ENCODE results near the gene FCRL1.

Gene FCRL1

GRCh38 chr1:157798211-157798610 lies 21.7 kb downstream of the FCRL1 start:
- no peak for DNase-seq

- no peak for DNase-seq
Observed at GRCh38 chr1:157785248-157785647, 34.7 kb downstream of the FCRL1 start.

GRCh38 chr1:157784801-157785200 lies 35.1 kb downstream of the FCRL1 start:
- DNase-seq: no peak

DNA sequence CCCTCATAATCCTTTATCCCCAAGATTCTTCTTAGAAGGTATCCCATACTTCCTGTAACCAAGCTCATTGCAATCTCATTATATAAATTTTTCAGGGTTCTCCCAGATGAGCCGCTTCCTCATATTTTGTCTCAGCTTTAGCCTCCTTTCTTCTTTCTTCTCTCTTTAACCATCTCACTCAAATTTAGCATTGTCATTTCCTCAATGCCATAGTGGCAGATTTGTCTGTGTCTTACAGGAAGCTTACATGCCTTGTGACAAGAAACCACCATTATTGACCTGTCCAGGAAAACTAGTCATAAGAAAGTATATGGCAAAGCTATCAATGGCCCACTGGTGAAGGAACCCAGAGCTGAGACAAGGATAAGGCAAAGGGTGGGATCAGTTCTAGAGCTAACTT lies 37.0 kb downstream of the FCRL1 start:
- no peak for DNase-seq

- DNase-seq: no peak
Observed at GRCh38 chr1:157781048-157781447, 38.9 kb downstream of the FCRL1 start.

- no peak for DNase-seq
Observed at GRCh38 chr1:157776971-157777391, 42.9 kb downstream of the FCRL1 start, which contains the start of gene FCRL2. Gene FCRL2 (minus strand): TSS chr1:157777132. CDS start chr1:157777073, 59 bp downstream.

DNA sequence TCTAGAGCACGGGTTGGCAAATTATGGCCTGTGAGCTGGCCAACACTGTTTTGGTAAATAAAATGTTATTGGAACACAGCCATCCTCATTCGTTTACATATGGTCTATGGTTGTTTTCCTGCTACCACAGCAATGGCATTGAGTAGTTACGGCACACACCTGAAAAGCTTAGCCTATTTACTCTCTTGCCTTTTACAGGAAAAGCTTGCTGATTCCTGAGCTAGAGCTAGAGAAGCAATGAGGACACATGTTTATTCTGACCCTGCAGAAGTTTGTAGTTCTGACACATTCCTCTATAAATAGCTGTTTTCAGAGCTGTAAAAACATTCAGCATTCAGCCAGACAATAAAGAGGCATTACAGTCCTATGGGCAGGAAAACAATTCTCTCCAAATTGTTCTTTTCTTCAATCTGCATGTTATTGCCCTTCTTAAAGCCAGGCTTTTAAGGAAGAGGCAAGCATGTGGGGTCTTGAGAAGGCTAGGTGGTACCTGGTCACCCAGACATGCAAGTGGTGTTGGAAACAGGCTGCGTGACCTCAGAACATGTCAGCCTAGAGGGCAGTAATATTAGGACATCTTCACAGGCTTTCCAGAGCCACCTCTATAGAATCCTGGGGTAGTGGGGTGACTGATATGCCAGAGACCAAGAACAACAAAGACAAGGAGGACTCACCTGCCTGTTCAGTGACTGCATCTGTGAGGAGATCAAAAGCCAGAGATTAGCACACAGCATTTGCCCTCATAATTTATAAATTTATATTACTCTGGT lies 44.6 kb downstream of the FCRL1 start:
- DNase-seq: no peak

GRCh38 chr1:157774412-157774811 lies 45.5 kb downstream of the FCRL1 start:
- no peak for DNase-seq

- DNase-seq: no peak
Observed at GRCh38 chr1:157773493-157774350, 46.2 kb downstream of the FCRL1 start.

GRCh38 chr1:157771661-157772425 lies 48.1 kb downstream of the FCRL1 start:
- DNase-seq: peak; percentile 13

- DNase-seq: no peak
Observed at GRCh38 chr1:157770442-157771043, 49.4 kb downstream of the FCRL1 start.

DNA sequence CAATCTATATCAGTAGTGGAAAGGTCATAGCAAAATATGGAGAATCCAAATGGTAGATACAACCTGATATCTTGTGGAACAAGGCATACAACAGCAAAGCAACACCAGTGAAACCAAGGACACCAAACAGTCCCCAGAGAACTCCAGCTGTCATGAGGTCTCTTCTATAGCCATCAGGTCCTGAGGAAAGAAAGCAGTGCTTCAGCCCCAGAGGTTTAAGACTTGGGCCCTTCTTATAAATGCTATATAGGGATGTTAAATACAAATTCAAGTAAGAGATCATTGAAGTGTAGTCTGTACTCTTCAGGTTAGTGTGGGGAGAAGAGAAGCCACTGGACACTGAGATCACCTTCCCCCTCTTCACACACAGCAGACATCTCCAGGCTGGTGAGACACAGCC lies 53.1 kb downstream of the FCRL1 start:
- no peak for DNase-seq

DNA sequence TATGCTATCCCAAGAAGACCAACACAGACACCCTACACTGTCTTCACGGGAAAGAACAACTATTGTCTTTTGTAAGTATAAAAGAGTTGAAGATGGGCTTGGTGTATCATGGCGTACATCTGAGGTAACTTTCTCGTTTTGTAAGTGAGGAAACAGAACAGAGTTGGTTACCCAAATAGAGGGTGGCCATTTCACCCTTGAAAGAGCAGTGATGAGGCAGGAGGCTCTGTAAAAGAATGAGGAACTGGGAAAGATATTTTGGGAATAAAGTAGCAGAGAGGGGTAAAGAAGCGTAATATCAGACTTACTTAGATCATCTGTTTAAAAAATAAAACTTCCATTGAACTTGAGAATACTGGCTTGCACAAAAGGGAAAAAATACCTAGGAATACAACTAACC lies 61.9 kb downstream of the FCRL1 start:
- DNase-seq: no peak

- no peak for DNase-seq
Observed at GRCh38 chr1:157753611-157754010, 66.3 kb downstream of the FCRL1 start.

GRCh38 chr1:157751283-157751682 lies 68.6 kb downstream of the FCRL1 start:
- no peak for DNase-seq

- no peak for DNase-seq
Observed at GRCh38 chr1:157748262-157748817, 71.6 kb downstream of the FCRL1 start.
